GM23338 (cell line): ENCODE measurements around the gene TBL1XR1. TPM values are rescaled to one million over a fixed set of nuclear protein-coding genes. Genes with fewer than 3 reads are reported as not detected.

Experiments
- CTCF ChIP-seq, 2 experiments: fragments of 200-600 bp in 1 of 2; sonication (generic) in 1 of 2; conservative IDR thresholded peaks; 2 replicates each; pipeline versions ENCODE4 v1.5.1 to v1.6.1; 2016 to 2017; ENCODE audit warnings: antibody characterized with exemption in 2 of 2, low read depth in 2 of 2, mild to moderate bottlenecking in 2 of 2, moderate library complexity in 1 of 2
- POLR2AphosphoS5 ChIP-seq: IDR thresholded peaks from 2 replicates; pipeline ENCODE4 v1.6.1; 2016; ENCODE audit warnings: antibody characterized with exemption, low read depth
- STAT1 ChIP-seq: IDR thresholded peaks from one replicate; pipeline ENCODE4 v1.6.1; 2016; ENCODE audit warnings: antibody characterized with exemption; ENCODE audit not compliant: unreplicated experiment
- ZNF331 ChIP-seq: fragments of 250-450 bp; sonication (Bioruptor Pico); IDR thresholded peaks from 2 replicates; pipeline ENCODE4 v1.5.0; 2020; ENCODE audit warnings: low read depth, mild to moderate bottlenecking, moderate library complexity
- ZNF462 ChIP-seq: fragments of 250-450 bp; sonication (Bioruptor Pico); IDR thresholded peaks from 2 replicates; pipeline ENCODE4 v1.5.0; 2020; ENCODE audit warnings: mild to moderate bottlenecking, moderate library complexity
- polyA plus RNA-seq: library from polyadenylated mRNA; unstranded; fragments of >200 nt; fragmentation: Nextera tagmentation; extraction: Ambion mirVana; gene quantifications from 2 replicates; pipeline ENCODE4 v1.2.1, GENCODE V29; 2016
- total RNA-seq: library from RNA; depleted of rRNA; stranded (reverse); fragments of >200 nt; shearing (Covaris generic); gene quantifications from 2 replicates; pipeline ENCODE4 v1.2.3, GENCODE V29; 2014

TBL1XR1 gene
- total and polyA plus RNA-seq, 2 experiments from 2014 or later = 49.6 to 122 TPM

- TF ChIP-seq ZNF462 (CRISPR knock-in tag) (no peak), ZNF331 (CRISPR knock-in tag) (no peak), STAT1 (no peak), POLR2AphosphoS5 (no peak), CTCF (conservative IDR thresholded peaks at IDR 0.05; ENCODE audit: low read depth in 2 of 2) (no peak)
These were observed 14.4 kb upstream of the TBL1XR1 start (continued) for GRCh38 chr3:177211503-177212277.
